Endothelial cell of umbilical vein (primary cell): Measurements from ENCODE around the gene PNKD. TPM values are rescaled to one million over a fixed set of nuclear protein-coding genes. Genes with fewer than 3 reads are reported as not detected.
A peak's percentile ranks its signal among the peaks of the same experiment; 100 is the strongest.

Source experiments
- BruUV-seq: library from RNA; stranded (reverse); fragments of 400-500 nt; replicated peaks from 2 replicates; lab custom pipeline; 2021; lab: Mats Ljungman, UMichigan
- CTCF ChIA-PET: fragments of 300-600, 350-600 bp; sonication (Branson Sonifier 250); formaldehyde crosslinking; loops from one replicate; lab custom pipeline; 2021; ENCODE audit warnings: antibody characterized with exemption, inconsistent platforms; lab: Charles Lee
- POLR2A ChIA-PET: fragments of 300-600, 350-600 bp; sonication (Branson Sonifier 250); formaldehyde crosslinking; loops from one replicate; lab custom pipeline; 2021; ENCODE audit warnings: antibody characterized with exemption, inconsistent platforms; lab: Charles Lee
- DNase-seq: peaks from one replicate; pipeline ENCODE4 v3.0.0-alpha.2; 2011; ENCODE audit warnings: low read depth, low spot score
- FAIRE-seq: peaks from 2 replicates; lab custom pipeline; 2011; peaks lifted over from hg19 to GRCh38; lab: Jason Lieb, UNC
- H2AFZ ChIP-seq: 2 replicates; pipeline ENCODE4 v1.6.0; 2012; ENCODE audit warnings: low read depth, low read length, control low read depth, inconsistent platforms
- H3K27ac ChIP-seq: 2 replicates; pipeline ENCODE4 v1.5.1; 2011; ENCODE audit warnings: low read depth, mild to moderate bottlenecking, control low read depth, low read length, moderate library complexity; ENCODE audit not compliant: insufficient read depth
- H3K27me3 ChIP-seq, 2 experiments: 2 replicates each; pipeline versions ENCODE4 v1.6.0 to v1.6.1; 2011; ENCODE audit warnings: low read length in 2 of 2, mixed read lengths in 1 of 2; ENCODE audit not compliant: control insufficient read depth in 2 of 2, insufficient read depth in 2 of 2
- H3K36me3 ChIP-seq, 2 experiments: 2 replicates in 1 of 2; 3 replicates in 1 of 2; pipeline ENCODE4 v1.5.1; 2011; ENCODE audit warnings: low read length in 2 of 2, mild to moderate bottlenecking in 1 of 2, moderate library complexity in 1 of 2; ENCODE audit not compliant: control insufficient read depth in 2 of 2, insufficient read depth in 2 of 2; ENCODE audit errors: extremely low read depth in 1 of 2
- H3K4me1 ChIP-seq: 3 replicates; pipeline ENCODE4 v1.5.1; 2011; ENCODE audit warnings: mild to moderate bottlenecking, low read length; ENCODE audit not compliant: control insufficient read depth, insufficient read depth; ENCODE audit errors: extremely low read depth
- H3K4me2 ChIP-seq: 2 replicates; pipeline ENCODE4 v1.6.1; 2011; ENCODE audit warnings: low read length, control low read depth, mixed read lengths; ENCODE audit not compliant: insufficient read depth
- H3K4me3 ChIP-seq, 3 experiments: fragments of 200-600 bp in 1 of 3; sonication (generic), shearing (Covaris generic) in 1 of 3; replicated peaks in 1 of 3; 2 replicates each; pipeline ENCODE4 v1.5.1; 2011 to 2016; ENCODE audit warnings: control low read depth in 3 of 3, low read length in 3 of 3, mild to moderate bottlenecking in 2 of 3, inconsistent platforms in 1 of 3, low read depth in 1 of 3, moderate library complexity in 1 of 3; ENCODE audit not compliant: insufficient read depth in 1 of 3
- H3K79me2 ChIP-seq: 2 replicates; pipeline ENCODE4 v1.6.0; 2012; ENCODE audit warnings: low read length, inconsistent platforms; ENCODE audit not compliant: control insufficient read depth, insufficient read depth
- H3K9ac ChIP-seq: replicated peaks from 2 replicates; pipeline ENCODE3; 2011; ENCODE audit warnings: low read length, control low read depth; ENCODE audit not compliant: insufficient read depth; ENCODE audit errors: extremely low read depth
- H3K9me1 ChIP-seq: replicated peaks from 3 replicates; pipeline ENCODE4 v1.6.0; 2011; ENCODE audit warnings: mild to moderate bottlenecking, low read length; ENCODE audit not compliant: control insufficient read depth, insufficient read depth; ENCODE audit errors: extremely low read depth
- H3K9me3 ChIP-seq: replicated peaks from 2 replicates; pipeline ENCODE4 v1.5.1; 2012; ENCODE audit warnings: low read length, inconsistent platforms; ENCODE audit not compliant: control insufficient read depth, insufficient read depth
- H4K20me1 ChIP-seq: replicated peaks from 2 replicates; pipeline ENCODE3; 2011; ENCODE audit warnings: mild to moderate bottlenecking, low read length; ENCODE audit not compliant: control insufficient read depth, insufficient read depth; ENCODE audit errors: extremely low read depth
- EZH2 ChIP-seq: IDR thresholded peaks from 2 replicates; pipeline ENCODE4 v1.6.1; 2012; ENCODE audit warnings: borderline replicate concordance, low read depth, mild to moderate bottlenecking, moderate library complexity, low read length, inconsistent platforms; ENCODE audit not compliant: severe bottlenecking
- GATA2 ChIP-seq: IDR thresholded peaks from 2 replicates; pipeline ENCODE4 v1.7.0; 2011; ENCODE audit warnings: low read depth, mild to moderate bottlenecking, moderate library complexity, mixed read lengths, low read length; ENCODE audit not compliant: insufficient read length, insufficient read depth
- MYC ChIP-seq: IDR thresholded peaks from one replicate; pipeline ENCODE4 v1.6.1; 2011; ENCODE audit warnings: mild to moderate bottlenecking, low read depth, low read length
- POLR2A ChIP-seq: IDR thresholded peaks from 2 replicates; pipeline ENCODE4 v1.6.1; 2012; ENCODE audit warnings: low read depth, mild to moderate bottlenecking, control low read depth, low read length
- POLR2AphosphoS5 ChIP-seq: IDR thresholded peaks from 2 replicates; pipeline ENCODE4 v1.6.1; 2012; ENCODE audit warnings: low read depth, mild to moderate bottlenecking, control low read depth, low read length, moderate library complexity; ENCODE audit not compliant: insufficient read depth
- dilution Hi-C: fragments of 300-500 bp; cut with MboI; formaldehyde crosslinking; loops from one replicate; pipeline ENCODE4 v1.15.0; 2019; ENCODE audit warnings: low sequenced_read_pairs; ENCODE audit not compliant: extremely low pct_ligation_motif_present
- intact Hi-C: fragments of 100-400 bp; cut with micrococcal nuclease; formaldehyde crosslinking; loops from one replicate; pipeline ENCODE4 v1.10.0; 2022
- polyA plus RNA-seq, 4 experiments: library from polyadenylated mRNA; depleted of rRNA in 3 of 4; stranded (reverse) in 3 of 4; unstranded in 1 of 4; fragments of >200 nt; gene quantifications; 2 replicates each; pipeline versions ENCODE4 v1.2.1 to v1.2.3, GENCODE V29; 2011 to 2012; ENCODE audit warnings: missing spikeins in 1 of 4
- total RNA-seq: library from RNA; stranded (reverse); gene quantifications from 2 replicates; pipeline ENCODE4 v1.2.3, GENCODE V29; 2021
- TF ChIP-seq, protein P1 (sequence below): IDR thresholded peaks from 2 replicates; pipeline ENCODE4 v1.6.1; 2011; ENCODE audit not compliant: insufficient read depth, insufficient read length

PNKD gene
- total and polyA plus RNA-seq, 2 donors (not counting 3 experiments of a cell fraction or from before 2014, with no cell fraction given) = 56.1 to 88.3 TPM

DNA sequence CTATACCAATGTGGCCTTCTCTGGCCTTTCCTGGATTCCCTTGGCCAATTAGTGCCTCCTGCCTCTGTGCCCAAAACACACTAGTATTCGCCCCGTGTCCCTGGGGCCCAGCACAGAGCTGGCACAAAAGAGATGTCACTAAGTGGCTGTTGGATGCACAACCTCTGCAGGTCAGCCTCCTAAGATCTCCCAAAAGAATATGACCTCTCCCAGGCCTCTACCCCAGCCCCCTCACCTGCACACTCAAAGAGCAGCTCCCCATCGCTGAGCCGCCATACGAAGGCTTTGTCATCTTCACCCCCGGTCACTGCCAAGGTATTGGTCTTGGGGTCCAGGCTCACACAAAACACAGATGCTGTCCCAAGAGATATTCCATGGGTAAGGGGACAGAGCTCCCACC, 3.1 kb upstream of the PNKD start:
- FAIRE-seq = no peak
- Histone ChIP-seq H3K27me3 (no peaks in the 10 kb centered on the region), H3K36me3 (peaks cover 0 to 38% of the 10 kb centered on the region in 2 experiments), H3K27ac (no peak overlapping the region), H3K9me1 (no peaks in the 10 kb centered on the region), H3K4me3 (no peak overlapping the region), H4K20me1 (no peaks in the 10 kb centered on the region), H3K4me1 (peaks cover 19% of the 10 kb centered on the region), H3K9ac (no peak overlapping the region), H3K79me2 (peaks cover 7% of the 10 kb centered on the region), H2AFZ (no peak overlapping the region), H3K4me2 (no peak overlapping the region), H3K9me3 (no peaks in the 10 kb centered on the region)
- ChIA-PET POLR2A (no interaction called here), CTCF (no interaction called here)
- no TSS peak for BruUV-seq
- dilution Hi-C loops = no loop called here
- no peak for DNase-seq
- intact Hi-C loops = no loop called here
- TF ChIP-seq MYC (no peak), POLR2AphosphoS5 (no peak), POLR2A (no peak)
- TF ChIP-seq, protein P1, sequence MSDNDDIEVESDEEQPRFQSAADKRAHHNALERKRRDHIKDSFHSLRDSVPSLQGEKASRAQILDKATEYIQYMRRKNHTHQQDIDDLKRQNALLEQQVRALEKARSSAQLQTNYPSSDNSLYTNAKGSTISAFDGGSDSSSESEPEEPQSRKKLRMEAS = no peak

DNA sequence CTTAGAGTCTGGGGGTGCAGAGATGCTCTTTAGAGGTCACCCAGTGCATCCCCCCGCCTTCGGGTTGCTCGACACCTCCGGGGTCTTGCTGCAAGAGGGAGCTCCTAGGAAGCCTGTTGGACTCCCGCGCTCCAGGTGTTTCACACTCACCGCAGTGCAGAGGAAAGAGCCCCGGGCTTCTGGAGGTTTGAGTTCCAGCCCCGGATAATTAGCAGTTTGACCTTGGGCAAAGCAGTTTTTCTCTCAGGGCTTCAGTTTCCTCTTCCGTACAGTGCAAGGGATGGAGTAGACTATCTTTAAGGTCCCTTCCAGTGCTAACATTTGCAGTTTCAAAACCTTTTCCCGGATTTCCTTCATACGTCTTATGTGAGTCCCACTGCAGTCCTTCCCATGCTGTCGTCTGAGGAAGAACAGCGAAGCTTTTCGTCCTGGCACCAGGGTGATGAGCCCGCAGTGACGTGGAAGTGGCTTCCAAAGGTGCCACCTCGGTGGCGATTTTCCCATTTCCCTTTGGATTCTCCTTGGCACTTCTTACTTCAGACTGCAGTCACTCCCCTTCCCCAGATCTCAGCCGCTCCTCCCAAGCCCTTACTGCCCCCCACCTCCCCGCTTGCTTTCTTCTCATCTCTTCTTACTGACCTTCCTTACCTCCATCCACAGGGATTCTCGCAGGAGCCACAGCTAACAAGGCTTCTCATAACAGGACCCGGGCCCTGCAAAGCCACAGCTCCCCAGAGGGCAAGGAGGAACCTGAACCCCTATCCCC, 585 bp downstream of the PNKD start:
- CTCF ChIA-PET = interaction anchor here (0.7 to 7.0 kb wide), 14 partner anchors 10 to 417 kb away, joined by 3 to 99 read pairs (median 8); partner anchors contain the start of genes CATIP, CTDSP1, GPBAR1 and TMBIM1
- DNase-seq = peak; percentile 33

More for the DNA sequence above, 585 bp downstream of the PNKD start:
- Histone ChIP-seq H3K4me3 (peak overlapping the region; percentile 45 to 88 (median 87)), H3K4me1 (peaks cover 19% of the 10 kb centered on the region), H3K27me3 (no peaks in the 10 kb centered on the region), H3K4me2 (peak overlapping the region; percentile 93), H3K9me3 (no peaks in the 10 kb centered on the region), H3K79me2 (peaks cover 7% of the 10 kb centered on the region), H3K9me1 (no peaks in the 10 kb centered on the region), H3K27ac (no peak overlapping the region), H2AFZ (peak overlapping the region; percentile 79), H3K36me3 (peaks cover 14 to 39% of the 10 kb centered on the region in 2 experiments), H3K9ac (peak overlapping the region; percentile 58), H4K20me1 (no peaks in the 10 kb centered on the region)
- TF ChIP-seq POLR2AphosphoS5 = peak; percentile 5
- TF ChIP-seq GATA2 = no peak
- peak; percentile 37 for TF ChIP-seq POLR2A
- TF ChIP-seq EZH2 = no peak
- POLR2A ChIA-PET = interaction anchor here (0.7 to 1.4 kb wide), 6 partner anchors 9 to 54 kb away, joined by 3 to 6 read pairs (median 4); no protein-coding TSS in a partner anchor
- dilution Hi-C loops (no loop called here), intact Hi-C loops (loop anchor here (1.0 to 5.0 kb wide), 5 partner anchors 52 to 376 kb away; partner anchors contain the start of genes ARPC2, CNOT9 and USP37)
- BruUV-seq = TSS peak; percentile 26
- peak; percentile 38 for FAIRE-seq
